Measurements from ENCODE around the gene CDR2. TPM values are rescaled to one million over a fixed set of nuclear protein-coding genes. Genes with fewer than 3 reads are reported as not detected.

The CDR2 gene
- total RNA-seq, 1 experiment from 2014 or later = 32.7 TPM

- Histone ChIP-seq H3K4me3 (ENCODE audit: insufficient read depth, low read depth, low read length) (no peak overlapping the region), H3K27me3 (ENCODE audit: control insufficient read depth, insufficient read depth, low read length) (no peaks in the 10 kb centered on the region), H3K36me3 (replicated peaks; ENCODE audit: control insufficient read depth, insufficient read depth, low read length) (no peaks in the 10 kb centered on the region)
- DNase-seq = no peak
These were observed 19.7 kb upstream of the CDR2 start for GRCh38 chr16:22394121-22394520.

DNA sequence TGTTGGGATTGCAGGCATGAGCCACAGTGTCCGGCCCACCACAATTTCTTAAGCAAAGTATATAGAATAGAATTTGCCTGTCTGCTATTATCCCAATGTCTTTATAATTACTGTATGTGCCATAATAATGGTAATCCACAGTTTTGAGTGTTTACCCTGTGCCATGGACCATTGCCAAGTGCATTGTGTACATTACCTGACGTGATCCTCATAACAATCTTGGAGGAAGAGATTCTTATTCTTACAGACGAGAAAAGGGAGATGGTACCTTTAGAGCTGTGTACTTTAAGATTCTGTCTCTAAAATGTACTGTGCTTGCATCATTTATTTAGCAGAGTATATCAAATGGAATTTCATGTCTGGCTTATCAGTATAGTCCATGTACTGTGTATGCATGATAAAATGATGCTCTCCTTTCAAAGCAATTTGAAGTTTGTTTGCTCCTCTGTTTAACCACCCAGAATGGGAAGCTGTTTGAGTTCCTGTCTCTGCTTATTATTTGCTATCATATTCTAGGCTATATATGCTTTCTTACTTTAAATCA is 13.8 kb upstream of the CDR2 start:
- Histone ChIP-seq H3K36me3 (replicated peaks; ENCODE audit: control insufficient read depth, insufficient read depth, low read length) (no peaks in the 10 kb centered on the region), H3K27me3 (ENCODE audit: control insufficient read depth, insufficient read depth, low read length) (no peaks in the 10 kb centered on the region), H3K4me3 (ENCODE audit: insufficient read depth, low read depth, low read length) (no peak overlapping the region)
- no peak for DNase-seq

GRCh38 chr16:22386976-22387375 is 12.6 kb upstream of the CDR2 start:
- Histone ChIP-seq H3K36me3 (replicated peaks; ENCODE audit: control insufficient read depth, insufficient read depth, low read length) (no peaks in the 10 kb centered on the region), H3K27me3 (ENCODE audit: control insufficient read depth, insufficient read depth, low read length) (no peaks in the 10 kb centered on the region), H3K4me3 (ENCODE audit: insufficient read depth, low read depth, low read length) (no peak overlapping the region)
- DNase-seq = no peak

DNA sequence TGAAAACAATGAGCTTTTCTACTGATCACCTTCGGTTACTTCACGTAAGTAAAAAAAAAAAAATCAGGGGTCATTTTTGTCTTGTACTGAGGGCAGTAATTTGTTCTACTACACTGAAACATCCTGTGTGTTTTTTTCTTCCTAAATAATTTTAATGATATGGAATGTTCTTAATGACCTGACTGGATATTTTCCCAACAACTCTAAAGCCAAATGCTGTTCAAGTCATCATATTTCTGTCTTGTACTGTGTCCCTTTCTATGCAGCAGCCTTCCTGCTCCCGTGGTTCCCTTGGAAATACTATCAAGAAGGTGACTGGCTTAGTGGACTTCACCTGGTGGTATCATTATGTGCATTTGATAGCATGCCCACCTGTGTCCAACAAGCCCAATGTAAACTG is 10.8 kb upstream of the CDR2 start:
- no peaks in the 10 kb centered on the region for H3K36me3 ChIP-seq (replicated peaks; ENCODE audit: control insufficient read depth, insufficient read depth, low read length)
- H3K4me3 ChIP-seq (ENCODE audit: insufficient read depth, low read depth, low read length) = no peak overlapping the region
- no peaks in the 10 kb centered on the region for H3K27me3 ChIP-seq (ENCODE audit: control insufficient read depth, insufficient read depth, low read length)
- DNase-seq = no peak

GRCh38 chr16:22383827-22384226 is 9.4 kb upstream of the CDR2 start:
- no peaks in the 10 kb centered on the region for H3K36me3 ChIP-seq (replicated peaks; ENCODE audit: control insufficient read depth, insufficient read depth, low read length)
- H3K27me3 ChIP-seq (ENCODE audit: control insufficient read depth, insufficient read depth, low read length) = no peaks in the 10 kb centered on the region
- DNase-seq = no peak
- H3K4me3 ChIP-seq (ENCODE audit: insufficient read depth, low read depth, low read length) = no peak overlapping the region

DNA sequence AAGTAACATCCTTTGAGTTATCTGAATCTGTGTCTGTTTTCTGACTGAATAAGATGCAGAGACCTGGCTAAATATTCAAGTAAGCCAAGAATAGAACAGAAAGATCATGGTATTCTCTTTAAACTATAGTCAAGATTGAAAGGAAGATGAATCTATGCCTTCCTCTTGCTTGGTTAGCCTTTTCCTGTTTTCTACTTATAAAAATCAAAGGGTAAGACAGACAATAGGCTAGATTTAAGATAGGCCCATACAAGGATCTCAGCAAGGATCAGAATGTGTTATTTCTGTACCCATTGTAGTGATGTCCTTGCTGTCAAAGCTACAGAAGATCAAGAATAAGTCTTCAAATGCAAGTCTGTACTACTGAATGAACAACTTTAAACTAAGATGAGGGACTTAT is 7.0 kb upstream of the CDR2 start:
- no peak for DNase-seq
- Histone ChIP-seq H3K27me3 (ENCODE audit: control insufficient read depth, insufficient read depth, low read length) (no peaks in the 10 kb centered on the region), H3K36me3 (replicated peaks; ENCODE audit: control insufficient read depth, insufficient read depth, low read length) (no peaks in the 10 kb centered on the region), H3K4me3 (ENCODE audit: insufficient read depth, low read depth, low read length) (no peak overlapping the region)

GRCh38 chr16:22380529-22380928 is 6.1 kb upstream of the CDR2 start:
- H3K36me3 ChIP-seq (replicated peaks; ENCODE audit: control insufficient read depth, insufficient read depth, low read length) = no peaks in the 10 kb centered on the region
- DNase-seq = no peak
- no peaks in the 10 kb centered on the region for H3K27me3 ChIP-seq (ENCODE audit: control insufficient read depth, insufficient read depth, low read length)
- H3K4me3 ChIP-seq (ENCODE audit: insufficient read depth, low read depth, low read length) = no peak overlapping the region

GRCh38 chr16:22379656-22380055 is 5.2 kb upstream of the CDR2 start:
- Histone ChIP-seq H3K4me3 (ENCODE audit: insufficient read depth, low read depth, low read length) (no peak overlapping the region), H3K27me3 (ENCODE audit: control insufficient read depth, insufficient read depth, low read length) (no peaks in the 10 kb centered on the region), H3K36me3 (replicated peaks; ENCODE audit: control insufficient read depth, insufficient read depth, low read length) (no peaks in the 10 kb centered on the region)
- DNase-seq = no peak

DNA sequence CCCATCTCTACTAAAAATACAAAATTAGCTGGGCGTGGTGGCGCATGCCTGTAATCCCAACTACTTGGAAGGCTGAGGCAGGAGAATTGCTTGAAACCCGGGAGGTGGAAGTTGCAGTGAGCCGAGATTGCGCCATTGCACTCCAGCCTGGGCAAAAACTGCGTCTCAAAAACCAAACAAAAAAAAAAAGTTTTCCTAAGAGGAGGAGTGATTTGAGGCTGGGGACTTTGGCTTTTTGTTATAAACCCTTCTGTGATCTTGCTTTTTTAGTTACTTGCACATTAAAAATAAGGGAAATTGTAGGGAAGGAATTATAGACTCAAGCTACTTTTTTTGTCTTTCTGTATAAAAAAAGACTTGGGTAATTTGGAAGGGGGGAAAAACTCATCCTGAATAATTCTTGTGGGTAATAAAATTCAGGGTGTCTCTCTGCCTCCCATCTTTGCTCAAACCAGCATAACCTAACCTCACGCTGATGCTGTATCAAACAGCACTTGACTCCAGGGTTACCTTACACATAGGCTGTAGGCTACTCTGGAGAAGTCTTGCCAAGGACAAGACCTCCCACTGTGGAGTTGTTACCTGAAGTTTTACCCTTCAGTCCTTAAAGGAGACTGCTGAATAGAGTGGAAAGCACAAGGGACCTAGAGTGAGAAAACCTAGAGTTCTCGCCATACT is 1.7 kb upstream of the CDR2 start:
- H3K27me3 ChIP-seq (ENCODE audit: control insufficient read depth, insufficient read depth, low read length) = no peaks in the 10 kb centered on the region
- 0 out of 2 replicates have a peak, but pooled peaks cover 4% of the 10 kb centered on the region for H3K36me3 ChIP-seq (replicated peaks; ENCODE audit: control insufficient read depth, insufficient read depth, low read length)
- no peak for DNase-seq
- no peak overlapping the region for H3K4me3 ChIP-seq (ENCODE audit: insufficient read depth, low read depth, low read length)

DNA sequence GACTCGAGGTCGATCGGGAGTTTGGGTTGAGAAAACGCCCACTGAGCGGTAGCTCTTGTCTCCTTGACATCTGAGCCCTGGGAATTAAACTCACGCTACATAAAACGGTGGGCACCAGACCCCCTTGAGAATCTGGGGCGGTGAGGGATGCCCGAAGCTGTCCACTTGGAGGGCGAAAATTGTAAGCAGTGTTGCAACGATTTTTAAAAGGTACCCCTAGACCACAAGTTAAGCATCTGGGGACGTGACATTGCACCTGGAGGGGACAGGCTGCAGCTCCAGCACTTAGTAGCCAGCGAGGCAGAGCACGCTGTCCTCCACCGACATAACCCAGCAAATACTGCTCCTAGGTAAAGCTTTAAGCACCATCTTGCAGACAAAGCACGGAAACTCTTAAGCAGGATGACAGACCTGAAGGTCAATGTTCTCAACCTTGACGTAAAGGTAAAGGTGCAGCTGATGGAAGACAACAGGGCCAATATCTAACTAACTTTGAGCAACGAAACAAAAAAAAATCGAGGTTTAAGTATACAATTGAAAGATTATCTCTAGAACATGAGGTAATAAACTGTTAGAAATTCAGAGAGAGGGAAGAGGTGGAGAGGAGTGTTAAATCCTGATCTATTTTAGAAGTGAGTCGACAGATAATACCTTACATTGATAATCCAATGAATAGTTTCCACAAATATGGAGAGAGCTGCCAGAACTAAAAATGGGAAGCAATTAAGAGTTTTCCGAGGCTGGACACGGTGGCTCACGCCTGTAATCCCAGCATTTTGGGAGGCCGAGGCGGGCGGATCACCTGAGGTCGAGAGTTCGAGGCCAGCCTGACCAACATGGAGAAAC is 921 bp upstream of the CDR2 start:
- no peaks in the 10 kb centered on the region for H3K27me3 ChIP-seq (ENCODE audit: control insufficient read depth, insufficient read depth, low read length)
- 0 out of 2 replicates have a peak, but pooled peaks cover 4% of the 10 kb centered on the region for H3K36me3 ChIP-seq (replicated peaks; ENCODE audit: control insufficient read depth, insufficient read depth, low read length)
- no peak for DNase-seq
- H3K4me3 ChIP-seq (ENCODE audit: insufficient read depth, low read depth, low read length) = peak overlapping the region; percentile 79

DNA sequence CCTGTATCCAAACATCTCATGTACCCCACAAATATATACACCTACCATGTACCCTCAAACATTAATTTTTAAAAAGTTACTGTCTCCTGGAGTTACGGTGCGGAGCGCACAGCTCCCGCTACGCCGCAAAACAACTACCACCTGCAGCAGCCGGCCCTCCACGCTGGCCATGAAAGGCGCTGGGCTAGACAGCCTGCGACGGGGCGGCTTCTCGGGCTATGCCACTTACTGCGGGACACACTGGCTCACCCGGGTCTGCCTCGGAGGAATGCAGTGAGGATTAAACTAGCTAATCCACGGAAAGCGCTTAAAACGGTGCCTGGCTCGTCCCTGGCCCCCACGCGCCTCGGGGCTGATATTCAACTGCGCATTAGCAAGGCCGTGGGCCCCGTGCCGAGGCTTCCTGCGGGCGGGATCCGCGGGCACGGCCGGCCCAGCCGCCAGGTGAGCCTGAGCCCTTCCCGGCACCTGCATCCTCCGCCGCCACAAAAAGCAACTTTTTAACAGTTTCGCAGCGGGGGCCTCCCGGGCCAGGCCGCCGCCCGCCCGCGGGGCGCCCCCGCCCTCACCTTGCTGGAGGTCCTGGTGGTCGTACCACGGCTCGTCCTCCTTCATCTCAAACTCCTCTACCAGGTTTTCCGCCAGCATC is 633 bp downstream of the CDR2 start:
- Histone ChIP-seq H3K27me3 (ENCODE audit: control insufficient read depth, insufficient read depth, low read length) (no peaks in the 10 kb centered on the region), H3K36me3 (replicated peaks; ENCODE audit: control insufficient read depth, insufficient read depth, low read length) (0 out of 2 replicates have a peak, but pooled peaks cover 4% of the 10 kb centered on the region), H3K4me3 (ENCODE audit: insufficient read depth, low read depth, low read length) (peak overlapping the region; percentile 82)
- peak; percentile 55 for DNase-seq

DNA sequence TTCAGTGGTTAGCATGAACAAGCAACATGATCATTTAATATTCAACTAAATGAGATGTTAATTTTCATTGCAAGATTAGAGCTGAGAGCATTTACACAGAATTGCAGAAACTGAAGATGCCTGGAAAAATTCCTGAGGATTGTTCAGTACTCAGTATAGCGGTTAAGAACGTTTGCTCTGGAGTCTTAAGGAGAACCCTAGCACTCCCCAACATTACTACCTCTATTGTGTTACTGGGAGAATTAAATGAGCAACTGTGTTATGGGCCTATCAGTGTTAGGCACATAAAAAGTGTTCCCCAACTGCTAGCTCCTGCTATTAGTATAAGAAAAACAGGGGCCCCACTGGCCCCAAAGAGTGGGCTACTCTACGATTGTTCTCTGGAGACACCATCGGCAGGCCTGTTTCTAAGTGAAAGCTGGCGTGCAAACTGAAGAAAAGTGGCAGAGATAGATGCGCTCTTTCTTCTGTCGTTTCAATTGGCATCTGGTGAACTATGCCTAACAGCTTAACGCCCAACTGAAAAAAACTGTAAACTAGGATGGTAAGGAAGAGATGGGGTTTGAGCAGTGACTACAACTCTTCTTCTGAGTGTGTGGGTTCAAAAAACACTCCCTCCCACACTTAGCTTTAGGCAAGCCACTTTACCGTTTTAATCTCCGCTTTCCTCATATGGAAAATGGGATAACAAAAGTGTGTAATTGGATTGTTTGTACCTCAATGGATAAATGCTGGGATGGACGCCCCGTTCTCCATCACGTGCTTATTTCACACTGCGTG is 1.3 kb downstream of the CDR2 start:
- DNase-seq = no peak
- Histone ChIP-seq H3K27me3 (ENCODE audit: control insufficient read depth, insufficient read depth, low read length) (no peaks in the 10 kb centered on the region), H3K4me3 (ENCODE audit: insufficient read depth, low read depth, low read length) (peak overlapping the region; percentile 82), H3K36me3 (replicated peaks; ENCODE audit: control insufficient read depth, insufficient read depth, low read length) (0 out of 2 replicates have a peak, but pooled peaks cover 4% of the 10 kb centered on the region)

DNA sequence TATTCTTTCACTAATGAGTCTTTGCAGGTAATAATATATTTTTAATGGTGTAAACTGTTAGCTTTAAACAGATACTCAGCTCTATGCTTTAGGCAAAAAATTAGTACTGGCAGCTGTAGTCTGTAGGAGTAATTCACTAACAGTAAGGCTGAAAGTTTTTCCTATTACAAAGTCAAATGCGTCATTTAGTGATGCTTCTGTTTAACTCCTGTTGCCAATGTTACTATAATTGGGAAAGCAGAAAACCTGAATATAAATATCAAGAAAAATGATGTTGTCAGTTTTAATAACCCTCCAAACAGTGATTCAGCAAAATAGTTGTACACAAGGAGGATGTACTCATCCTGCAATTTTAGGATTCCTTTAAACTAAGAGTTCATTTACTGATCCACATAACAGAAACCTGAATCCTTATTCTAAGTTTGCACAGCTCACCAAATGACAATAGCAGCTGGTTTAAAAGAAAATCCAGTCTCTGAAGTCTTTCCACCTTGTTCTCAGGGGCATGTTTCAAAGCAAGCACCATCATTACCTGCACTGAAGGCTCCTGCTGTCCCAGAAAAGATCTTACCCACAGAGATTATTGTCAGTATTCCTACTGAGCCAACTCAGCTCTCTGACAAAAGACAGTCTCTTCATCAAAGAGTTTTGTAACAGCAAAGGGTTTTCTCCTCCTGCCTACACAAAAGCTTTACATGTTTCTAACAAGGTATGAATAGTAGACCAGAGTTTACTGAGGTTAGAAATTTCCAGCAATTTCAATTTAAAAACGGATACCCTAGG is 4.2 kb downstream of the CDR2 start:
- H3K36me3 ChIP-seq (replicated peaks; ENCODE audit: control insufficient read depth, insufficient read depth, low read length) = 0 out of 2 replicates have a peak, but pooled peaks cover 4% of the 10 kb centered on the region
- H3K4me3 ChIP-seq (ENCODE audit: insufficient read depth, low read depth, low read length) = no peak overlapping the region
- no peak for DNase-seq
- H3K27me3 ChIP-seq (ENCODE audit: control insufficient read depth, insufficient read depth, low read length) = no peaks in the 10 kb centered on the region
